NT2/D1 (cell line): ENCODE results near the gene HNRNPH3.
"Not testable (repeated sequence)": the region's sequence is repeated elsewhere in the genome, so short reads cannot be mapped to it uniquely, and the experiment has no call there.

Experiments used
- DNase-seq: peaks from one replicate; pipeline ENCODE4 v3.0.0-alpha.2; 2011; ENCODE audit warnings: low read depth, low spot score
- H3K27me3 ChIP-seq: 2 replicates; pipeline ENCODE4 v1.6.0; 2011; ENCODE audit warnings: mild to moderate bottlenecking; ENCODE audit not compliant: insufficient read length, insufficient read depth
- H3K36me3 ChIP-seq: 2 replicates; pipeline ENCODE4 v1.6.1; 2011; ENCODE audit warnings: mild to moderate bottlenecking, low read length, mixed read lengths; ENCODE audit not compliant: insufficient read depth, insufficient read length
- H3K4me1 ChIP-seq: 2 replicates; pipeline ENCODE4 v1.5.1; 2011; ENCODE audit not compliant: insufficient read depth, insufficient read length
- H3K4me3 ChIP-seq: 2 replicates; pipeline ENCODE4 v1.5.1; 2011; ENCODE audit warnings: low read depth; ENCODE audit not compliant: insufficient read length
- H3K9ac ChIP-seq: 2 replicates; pipeline ENCODE4 v1.6.0; 2011; ENCODE audit warnings: low read depth; ENCODE audit not compliant: insufficient read length
- H3K9me3 ChIP-seq: 2 replicates; pipeline ENCODE4 v1.5.1; 2011; ENCODE audit warnings: mild to moderate bottlenecking, low read length; ENCODE audit not compliant: insufficient read depth
- SUZ12 ChIP-seq: IDR thresholded peaks from 2 replicates; pipeline ENCODE4 v1.6.1; 2011; ENCODE audit not compliant: insufficient read length, insufficient read depth; ENCODE audit errors: extremely low read depth
- YY1 ChIP-seq: IDR thresholded peaks from 2 replicates; pipeline ENCODE4 v1.6.1; 2011; ENCODE audit not compliant: insufficient read length, insufficient read depth
- ZNF274 ChIP-seq: IDR thresholded peaks from 2 replicates; pipeline ENCODE4 v1.6.1; 2011; ENCODE audit warnings: mild to moderate bottlenecking, low read depth, low read length

The HNRNPH3 gene

DNA sequence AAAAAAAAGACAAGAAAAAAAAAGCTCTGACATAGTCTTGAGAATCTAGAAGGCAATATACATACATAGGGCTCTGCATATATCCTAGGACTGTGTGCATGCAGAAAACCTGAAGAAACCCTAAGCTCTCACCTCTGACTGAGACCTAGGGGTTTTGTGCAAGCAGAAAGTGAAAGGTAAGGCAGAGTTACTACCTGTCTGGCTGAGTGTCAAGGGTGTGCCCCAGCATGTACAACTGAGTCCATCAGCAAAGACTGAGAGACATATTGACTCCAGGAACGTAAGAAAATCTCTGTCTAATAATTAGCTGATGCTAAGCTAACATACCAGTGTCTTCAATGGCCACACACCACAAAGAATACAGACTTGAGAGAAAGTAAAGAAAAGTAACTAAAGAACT is 16.3 kb upstream of the HNRNPH3 start:
- TF ChIP-seq SUZ12 (no peak), ZNF274 (no peak), YY1 (no peak)
- no peak overlapping the region for H3K9ac ChIP-seq
- H3K4me1 ChIP-seq = no peaks in the 10 kb centered on the region
- no peak for DNase-seq
- no peaks in the 10 kb centered on the region for H3K27me3 ChIP-seq
- H3K9me3 ChIP-seq = peaks cover 19% of the 10 kb centered on the region
- H3K36me3 ChIP-seq = no peaks in the 10 kb centered on the region
- no peak overlapping the region for H3K4me3 ChIP-seq

GRCh38 chr10:68318331-68319059 is 13.4 kb upstream of the HNRNPH3 start:
- TF ChIP-seq YY1 = no peak
- no peak for TF ChIP-seq SUZ12
- no peak for TF ChIP-seq ZNF274
- H3K4me1 ChIP-seq = no peaks in the 10 kb centered on the region
- DNase-seq = no peak
- H3K9ac ChIP-seq = no peak overlapping the region
- no peaks in the 10 kb centered on the region for H3K27me3 ChIP-seq
- no peaks in the 10 kb centered on the region for H3K36me3 ChIP-seq
- H3K9me3 ChIP-seq = peaks cover 19% of the 10 kb centered on the region
- no peak overlapping the region for H3K4me3 ChIP-seq

DNA sequence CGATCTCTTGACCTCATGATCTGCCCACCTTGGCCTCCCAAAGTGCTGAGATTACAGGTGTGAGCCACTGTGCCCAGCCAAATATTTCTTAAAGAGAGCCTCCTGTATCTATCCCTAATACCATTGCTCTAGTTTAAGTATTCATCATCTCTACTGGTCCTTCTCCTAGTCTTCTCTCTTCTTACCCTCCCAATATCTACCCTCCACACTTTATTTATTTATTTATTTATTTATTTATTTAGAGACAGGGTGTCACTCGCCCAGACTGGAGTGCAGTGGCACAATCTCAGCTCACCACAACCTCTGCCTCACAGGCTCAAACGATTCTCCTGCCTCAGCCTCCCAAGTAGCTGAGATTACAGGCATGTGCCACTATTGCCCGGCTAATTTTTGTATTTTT is 7.5 kb upstream of the HNRNPH3 start:
- not testable (repeated sequence) for H3K9ac ChIP-seq, H3K9me3 ChIP-seq, H3K4me3 ChIP-seq, H3K27me3 ChIP-seq, H3K4me1 ChIP-seq, DNase-seq, H3K36me3 ChIP-seq

GRCh38 chr10:68327889-68328786 is 3.7 kb upstream of the HNRNPH3 start:
- no peak for DNase-seq
- no peaks in the 10 kb centered on the region for H3K4me1 ChIP-seq
- H3K36me3 ChIP-seq = peaks cover 6% of the 10 kb centered on the region
- no peak for TF ChIP-seq YY1
- H3K27me3 ChIP-seq = no peaks in the 10 kb centered on the region
- no peaks in the 10 kb centered on the region for H3K9me3 ChIP-seq
- no peak overlapping the region for H3K4me3 ChIP-seq
- H3K9ac ChIP-seq = no peak overlapping the region

DNA sequence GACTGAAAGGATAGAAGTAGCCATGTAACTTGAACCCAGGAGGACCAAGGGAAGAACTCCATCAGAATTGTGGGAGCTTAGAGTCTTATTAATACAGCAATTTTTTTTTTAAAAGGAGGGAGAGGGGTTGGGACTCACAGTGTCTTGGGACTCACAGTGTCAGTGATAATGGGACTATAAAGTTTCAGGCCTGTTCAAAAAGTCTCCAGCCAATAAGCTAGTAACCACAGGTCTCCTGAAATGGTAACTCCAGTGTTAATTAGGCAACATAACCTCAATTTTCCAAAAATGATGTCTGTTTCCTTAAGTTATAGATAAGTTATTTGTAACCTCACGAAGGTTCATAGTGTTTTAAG is 2.4 kb upstream of the HNRNPH3 start:
- no peaks in the 10 kb centered on the region for H3K4me1 ChIP-seq
- no peak for DNase-seq
- H3K4me3 ChIP-seq = no peak overlapping the region
- no peak overlapping the region for H3K9ac ChIP-seq
- H3K36me3 ChIP-seq = peaks cover 18% of the 10 kb centered on the region
- no peaks in the 10 kb centered on the region for H3K9me3 ChIP-seq
- H3K27me3 ChIP-seq = no peaks in the 10 kb centered on the region
- TF ChIP-seq ZNF274 = no peak
- TF ChIP-seq SUZ12 = no peak
- no peak for TF ChIP-seq YY1

GRCh38 chr10:68330852-68331454 is 911 bp upstream of the HNRNPH3 start:
- Histone ChIP-seq H3K9me3 (no peaks in the 10 kb centered on the region), H3K9ac (peak overlapping the region; percentile 93), H3K4me3 (peak overlapping the region; percentile 88), H3K27me3 (no peaks in the 10 kb centered on the region), H3K36me3 (peaks cover 23% of the 10 kb centered on the region), H3K4me1 (no peaks in the 10 kb centered on the region)
- TF ChIP-seq ZNF274 (no peak), SUZ12 (no peak), YY1 (no peak)
- no peak for DNase-seq

- Histone ChIP-seq H3K4me3 (peak within 1 kb of the TSS; percentile 88), H3K36me3 (peaks cover 38% of the 10 kb centered on the region), H3K9me3 (no peaks in the 10 kb centered on the region), H3K27me3 (no peaks in the 10 kb centered on the region), H3K4me1 (no peaks in the 10 kb centered on the region), H3K9ac (peak within 1 kb of the TSS; percentile 93)
- DNase-seq = peak; percentile 69
- TF ChIP-seq ZNF274 (no peak), SUZ12 (no peak), YY1 (peak; percentile 59)
Observed at GRCh38 chr10:68332259-68333057, 594 bp downstream of the HNRNPH3 start, which contains the start of gene PBLD. TSS of gene PBLD (minus strand) at chr10:68332928. CDS start at chr10:68306844, 26,084 bp downstream.
